ENCODE results near the gene ESRRB. TPM values are rescaled to one million over a fixed set of nuclear protein-coding genes. Genes with fewer than 3 reads are reported as not detected.

Gene ESRRB
- total RNA-seq, 1 experiment from 2014 or later = 1.6 TPM

DNA sequence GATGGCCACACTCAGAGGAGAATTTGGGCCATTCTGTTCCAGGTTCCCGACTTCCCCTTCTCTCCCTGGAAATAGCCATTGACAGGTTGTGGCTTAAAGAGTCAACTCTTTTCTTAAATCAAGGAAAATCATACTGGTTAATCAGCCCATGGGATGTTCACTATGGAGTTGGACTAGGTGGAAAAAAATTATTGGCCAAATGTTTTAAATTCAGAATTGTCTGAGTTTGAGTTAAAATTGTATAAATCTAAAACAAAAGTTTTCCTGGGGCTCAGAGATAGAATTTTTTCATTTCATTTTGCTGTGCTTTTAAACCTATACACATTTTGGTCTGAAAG is 6.5 kb downstream of the ESRRB start:
- no peak for TF ChIP-seq ZNF671 (CRISPR knock-in tag; IDR thresholded peaks at IDR 0.05)
- TF ChIP-seq, protein P1, sequence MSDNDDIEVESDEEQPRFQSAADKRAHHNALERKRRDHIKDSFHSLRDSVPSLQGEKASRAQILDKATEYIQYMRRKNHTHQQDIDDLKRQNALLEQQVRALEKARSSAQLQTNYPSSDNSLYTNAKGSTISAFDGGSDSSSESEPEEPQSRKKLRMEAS (CRISPR knock-in tag; IDR thresholded peaks at IDR 0.05) = no peak
- TF ChIP-seq, protein P2, sequence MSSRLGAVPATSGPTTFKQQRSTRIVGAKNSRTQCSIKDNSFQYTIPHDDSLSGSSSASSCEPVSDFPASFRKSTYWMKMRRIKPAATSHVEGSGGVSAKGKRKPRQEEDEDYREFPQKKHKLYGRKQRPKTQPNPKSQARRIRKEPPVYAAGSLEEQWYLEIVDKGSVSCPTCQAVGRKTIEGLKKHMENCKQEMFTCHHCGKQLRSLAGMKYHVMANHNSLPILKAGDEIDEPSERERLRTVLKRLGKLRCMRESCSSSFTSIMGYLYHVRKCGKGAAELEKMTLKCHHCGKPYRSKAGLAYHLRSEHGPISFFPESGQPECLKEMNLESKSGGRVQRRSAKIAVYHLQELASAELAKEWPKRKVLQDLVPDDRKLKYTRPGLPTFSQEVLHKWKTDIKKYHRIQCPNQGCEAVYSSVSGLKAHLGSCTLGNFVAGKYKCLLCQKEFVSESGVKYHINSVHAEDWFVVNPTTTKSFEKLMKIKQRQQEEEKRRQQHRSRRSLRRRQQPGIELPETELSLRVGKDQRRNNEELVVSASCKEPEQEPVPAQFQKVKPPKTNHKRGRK (CRISPR knock-in tag; IDR thresholded peaks at IDR 0.05; ENCODE audit: borderline replicate concordance) = no peak
- TF ChIP-seq ATF1 (CRISPR knock-in tag; IDR thresholded peaks at IDR 0.05) = no peak
- TF ChIP-seq, protein P3, sequence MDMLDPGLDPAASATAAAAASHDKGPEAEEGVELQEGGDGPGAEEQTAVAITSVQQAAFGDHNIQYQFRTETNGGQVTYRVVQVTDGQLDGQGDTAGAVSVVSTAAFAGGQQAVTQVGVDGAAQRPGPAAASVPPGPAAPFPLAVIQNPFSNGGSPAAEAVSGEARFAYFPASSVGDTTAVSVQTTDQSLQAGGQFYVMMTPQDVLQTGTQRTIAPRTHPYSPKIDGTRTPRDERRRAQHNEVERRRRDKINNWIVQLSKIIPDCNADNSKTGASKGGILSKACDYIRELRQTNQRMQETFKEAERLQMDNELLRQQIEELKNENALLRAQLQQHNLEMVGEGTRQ (CRISPR knock-in tag; IDR thresholded peaks at IDR 0.05) = no peak
- no peak for TF ChIP-seq MYBL2 (CRISPR knock-in tag; IDR thresholded peaks at IDR 0.05)
- no peak for TF ChIP-seq ETV6 (CRISPR knock-in tag; IDR thresholded peaks at IDR 0.05)
- TF ChIP-seq, protein P4, sequence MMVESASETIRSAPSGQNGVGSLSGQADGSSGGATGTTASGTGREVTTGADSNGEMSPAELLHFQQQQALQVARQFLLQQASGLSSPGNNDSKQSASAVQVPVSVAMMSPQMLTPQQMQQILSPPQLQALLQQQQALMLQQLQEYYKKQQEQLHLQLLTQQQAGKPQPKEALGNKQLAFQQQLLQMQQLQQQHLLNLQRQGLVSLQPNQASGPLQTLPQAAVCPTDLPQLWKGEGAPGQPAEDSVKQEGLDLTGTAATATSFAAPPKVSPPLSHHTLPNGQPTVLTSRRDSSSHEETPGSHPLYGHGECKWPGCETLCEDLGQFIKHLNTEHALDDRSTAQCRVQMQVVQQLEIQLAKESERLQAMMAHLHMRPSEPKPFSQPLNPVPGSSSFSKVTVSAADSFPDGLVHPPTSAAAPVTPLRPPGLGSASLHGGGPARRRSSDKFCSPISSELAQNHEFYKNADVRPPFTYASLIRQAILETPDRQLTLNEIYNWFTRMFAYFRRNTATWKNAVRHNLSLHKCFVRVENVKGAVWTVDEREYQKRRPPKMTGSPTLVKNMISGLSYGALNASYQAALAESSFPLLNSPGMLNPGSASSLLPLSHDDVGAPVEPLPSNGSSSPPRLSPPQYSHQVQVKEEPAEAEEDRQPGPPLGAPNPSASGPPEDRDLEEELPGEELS (CRISPR knock-in tag; IDR thresholded peaks at IDR 0.05) = no peak
- no peak for TF ChIP-seq RORB (CRISPR knock-in tag; IDR thresholded peaks at IDR 0.05)
- TF ChIP-seq, protein P5, sequence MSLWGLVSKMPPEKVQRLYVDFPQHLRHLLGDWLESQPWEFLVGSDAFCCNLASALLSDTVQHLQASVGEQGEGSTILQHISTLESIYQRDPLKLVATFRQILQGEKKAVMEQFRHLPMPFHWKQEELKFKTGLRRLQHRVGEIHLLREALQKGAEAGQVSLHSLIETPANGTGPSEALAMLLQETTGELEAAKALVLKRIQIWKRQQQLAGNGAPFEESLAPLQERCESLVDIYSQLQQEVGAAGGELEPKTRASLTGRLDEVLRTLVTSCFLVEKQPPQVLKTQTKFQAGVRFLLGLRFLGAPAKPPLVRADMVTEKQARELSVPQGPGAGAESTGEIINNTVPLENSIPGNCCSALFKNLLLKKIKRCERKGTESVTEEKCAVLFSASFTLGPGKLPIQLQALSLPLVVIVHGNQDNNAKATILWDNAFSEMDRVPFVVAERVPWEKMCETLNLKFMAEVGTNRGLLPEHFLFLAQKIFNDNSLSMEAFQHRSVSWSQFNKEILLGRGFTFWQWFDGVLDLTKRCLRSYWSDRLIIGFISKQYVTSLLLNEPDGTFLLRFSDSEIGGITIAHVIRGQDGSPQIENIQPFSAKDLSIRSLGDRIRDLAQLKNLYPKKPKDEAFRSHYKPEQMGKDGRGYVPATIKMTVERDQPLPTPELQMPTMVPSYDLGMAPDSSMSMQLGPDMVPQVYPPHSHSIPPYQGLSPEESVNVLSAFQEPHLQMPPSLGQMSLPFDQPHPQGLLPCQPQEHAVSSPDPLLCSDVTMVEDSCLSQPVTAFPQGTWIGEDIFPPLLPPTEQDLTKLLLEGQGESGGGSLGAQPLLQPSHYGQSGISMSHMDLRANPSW (CRISPR knock-in tag; conservative IDR thresholded peaks at IDR 0.05; ENCODE audit: low read depth) = no peak
- no peak for TF ChIP-seq SMAD4 (CRISPR knock-in tag; IDR thresholded peaks at IDR 0.05)
- TF ChIP-seq, protein P6, sequence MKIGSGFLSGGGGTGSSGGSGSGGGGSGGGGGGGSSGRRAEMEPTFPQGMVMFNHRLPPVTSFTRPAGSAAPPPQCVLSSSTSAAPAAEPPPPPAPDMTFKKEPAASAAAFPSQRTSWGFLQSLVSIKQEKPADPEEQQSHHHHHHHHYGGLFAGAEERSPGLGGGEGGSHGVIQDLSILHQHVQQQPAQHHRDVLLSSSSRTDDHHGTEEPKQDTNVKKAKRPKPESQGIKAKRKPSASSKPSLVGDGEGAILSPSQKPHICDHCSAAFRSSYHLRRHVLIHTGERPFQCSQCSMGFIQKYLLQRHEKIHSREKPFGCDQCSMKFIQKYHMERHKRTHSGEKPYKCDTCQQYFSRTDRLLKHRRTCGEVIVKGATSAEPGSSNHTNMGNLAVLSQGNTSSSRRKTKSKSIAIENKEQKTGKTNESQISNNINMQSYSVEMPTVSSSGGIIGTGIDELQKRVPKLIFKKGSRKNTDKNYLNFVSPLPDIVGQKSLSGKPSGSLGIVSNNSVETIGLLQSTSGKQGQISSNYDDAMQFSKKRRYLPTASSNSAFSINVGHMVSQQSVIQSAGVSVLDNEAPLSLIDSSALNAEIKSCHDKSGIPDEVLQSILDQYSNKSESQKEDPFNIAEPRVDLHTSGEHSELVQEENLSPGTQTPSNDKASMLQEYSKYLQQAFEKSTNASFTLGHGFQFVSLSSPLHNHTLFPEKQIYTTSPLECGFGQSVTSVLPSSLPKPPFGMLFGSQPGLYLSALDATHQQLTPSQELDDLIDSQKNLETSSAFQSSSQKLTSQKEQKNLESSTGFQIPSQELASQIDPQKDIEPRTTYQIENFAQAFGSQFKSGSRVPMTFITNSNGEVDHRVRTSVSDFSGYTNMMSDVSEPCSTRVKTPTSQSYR (CRISPR knock-in tag; IDR thresholded peaks at IDR 0.05) = no peak
- TF ChIP-seq NFATC4 (CRISPR knock-in tag; IDR thresholded peaks at IDR 0.05) = no peak
- TF ChIP-seq, protein P7, sequence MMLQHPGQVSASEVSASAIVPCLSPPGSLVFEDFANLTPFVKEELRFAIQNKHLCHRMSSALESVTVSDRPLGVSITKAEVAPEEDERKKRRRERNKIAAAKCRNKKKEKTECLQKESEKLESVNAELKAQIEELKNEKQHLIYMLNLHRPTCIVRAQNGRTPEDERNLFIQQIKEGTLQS (CRISPR knock-in tag; conservative IDR thresholded peaks at IDR 0.05) = no peak
- DNase-seq (ENCODE audit: low spot score) (no peak), ATAC-seq (no peak)
- H3K27me3 Mint-ChIP-seq (ENCODE audit: low read depth) = peaks cover 39% of the 10 kb centered on the region
- H3K4me3 Mint-ChIP-seq = no peak overlapping the region
- POLR2A ChIA-PET = no interaction called here
- H3K27ac Mint-ChIP-seq = no peak overlapping the region
- peaks cover 15% of the 10 kb centered on the region for H3K4me1 Mint-ChIP-seq
- CTCF ChIA-PET = no interaction called here
- no peaks in the 10 kb centered on the region for H3K36me3 Mint-ChIP-seq
- H3K9me3 Mint-ChIP-seq = no peaks in the 10 kb centered on the region

DNA sequence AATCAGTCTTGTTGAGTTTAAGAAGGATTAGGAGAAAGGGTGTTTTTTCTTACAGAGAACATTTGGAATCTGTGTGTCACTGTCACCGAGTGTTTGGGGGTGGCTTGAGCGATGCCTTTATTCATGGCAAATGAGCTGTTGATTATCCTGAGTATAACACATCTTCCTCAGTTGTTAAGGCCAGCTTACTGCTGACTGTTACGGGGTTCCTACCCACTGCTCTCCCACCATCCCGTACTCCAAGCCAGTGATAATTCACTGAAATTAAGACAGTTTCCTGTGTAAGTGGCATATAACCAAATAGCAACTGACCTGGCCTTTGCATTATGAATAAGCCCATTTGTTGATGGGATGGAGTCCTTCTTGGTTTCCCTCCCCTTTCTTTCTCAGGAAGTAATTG is 9.5 kb downstream of the ESRRB start:
- H3K36me3 Mint-ChIP-seq = no peaks in the 10 kb centered on the region
- peaks cover 10% of the 10 kb centered on the region for H3K27me3 Mint-ChIP-seq (ENCODE audit: low read depth)
- H3K27ac Mint-ChIP-seq = no peak overlapping the region
- DNase-seq (ENCODE audit: low spot score) = no peak
- H3K9me3 Mint-ChIP-seq = no peaks in the 10 kb centered on the region
- H3K4me1 Mint-ChIP-seq = peaks cover 12% of the 10 kb centered on the region; the same call in 1 of the 2 replicates
- POLR2A ChIA-PET = no interaction called here
- ATAC-seq = no peak
- H3K4me3 Mint-ChIP-seq = no peak overlapping the region
- CTCF ChIA-PET = interaction anchor here (0.5 kb wide), 1 partner anchor 37 kb away, joined by 3 read pairs; no protein-coding TSS in a partner anchor
- TF ChIP-seq GTF2I (CRISPR knock-in tag; conservative IDR thresholded peaks at IDR 0.05) (no peak), NFYB (CRISPR knock-in tag; conservative IDR thresholded peaks at IDR 0.05; ENCODE audit: low read depth) (no peak), GRHL2 (CRISPR knock-in tag; IDR thresholded peaks at IDR 0.05; ENCODE audit: insufficient replicate concordance, severe bottlenecking) (no peak), CBFB (CRISPR knock-in tag; IDR thresholded peaks at IDR 0.05; ENCODE audit: low read depth) (no peak), TEAD1 (CRISPR knock-in tag; IDR thresholded peaks at IDR 0.05) (no peak), OVOL2 (CRISPR knock-in tag; IDR thresholded peaks at IDR 0.05; ENCODE audit: borderline replicate concordance) (no peak)
- TF ChIP-seq, protein P8, sequence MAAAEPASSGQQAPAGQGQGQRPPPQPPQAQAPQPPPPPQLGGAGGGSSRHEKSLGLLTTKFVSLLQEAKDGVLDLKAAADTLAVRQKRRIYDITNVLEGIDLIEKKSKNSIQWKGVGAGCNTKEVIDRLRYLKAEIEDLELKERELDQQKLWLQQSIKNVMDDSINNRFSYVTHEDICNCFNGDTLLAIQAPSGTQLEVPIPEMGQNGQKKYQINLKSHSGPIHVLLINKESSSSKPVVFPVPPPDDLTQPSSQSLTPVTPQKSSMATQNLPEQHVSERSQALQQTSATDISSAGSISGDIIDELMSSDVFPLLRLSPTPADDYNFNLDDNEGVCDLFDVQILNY (CRISPR knock-in tag; IDR thresholded peaks at IDR 0.05) = no peak
- TF ChIP-seq, protein P9, sequence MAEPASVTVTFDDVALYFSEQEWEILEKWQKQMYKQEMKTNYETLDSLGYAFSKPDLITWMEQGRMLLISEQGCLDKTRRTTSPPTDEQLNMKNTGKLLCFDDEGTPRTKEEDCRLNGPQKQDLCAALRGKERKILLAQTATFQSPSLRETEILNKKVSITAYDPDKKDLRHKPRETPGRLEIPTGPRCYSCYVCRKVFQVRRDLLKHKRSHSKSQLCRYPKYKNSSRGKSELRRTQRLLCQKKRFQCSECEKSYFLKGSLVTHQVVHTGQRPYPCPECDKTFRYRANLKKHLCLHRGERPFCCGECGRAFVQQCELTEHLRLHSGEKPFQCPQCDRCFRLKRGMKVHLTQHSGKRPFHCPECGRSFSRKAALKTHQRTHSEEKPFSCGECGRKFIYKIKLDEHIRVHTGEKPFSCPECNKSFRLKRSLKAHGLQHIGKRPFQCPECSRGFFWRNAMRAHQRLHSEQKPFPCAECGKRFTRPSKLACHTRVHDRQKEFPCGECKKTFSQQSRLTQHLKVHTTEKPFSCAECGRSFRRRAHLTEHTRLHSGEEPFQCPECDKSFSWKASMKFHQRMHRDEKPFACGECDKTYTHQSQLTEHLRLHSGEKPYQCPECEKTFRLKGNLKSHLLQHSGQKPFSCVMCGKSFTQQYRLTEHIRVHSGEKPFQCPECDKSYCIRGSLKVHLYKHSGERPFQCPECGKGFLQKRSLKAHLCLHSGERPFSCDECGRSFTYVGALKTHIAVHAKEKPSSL (CRISPR knock-in tag; conservative IDR thresholded peaks at IDR 0.05) = no peak

All from WTC11 (cell line).